H9 (cell line): ENCODE results near the gene SFMBT1. TPM values are rescaled to one million over a fixed set of nuclear protein-coding genes. Genes with fewer than 3 reads are reported as not detected.

Source experiments
- DNase-seq: peaks from one replicate; pipeline ENCODE4 v3.0.0-alpha.2; 2017
- H2AFZ ChIP-seq: one replicate; pipeline ENCODE4 v1.6.1; 2013; ENCODE audit warnings: mild to moderate bottlenecking, low read length, control low read depth, moderate library complexity
- H2AK5ac ChIP-seq: 2 replicates; pipeline ENCODE4 v1.6.1; 2013; ENCODE audit warnings: low read length, control low read depth, mixed read lengths; ENCODE audit not compliant: insufficient read length
- H2BK120ac ChIP-seq: one replicate; pipeline ENCODE4 v1.6.1; 2013; ENCODE audit warnings: low read depth, mild to moderate bottlenecking, low read length, control low read depth, inconsistent platforms; ENCODE audit not compliant: poor library complexity, severe bottlenecking
- H2BK12ac ChIP-seq: 2 replicates; pipeline ENCODE4 v1.6.1; 2013; ENCODE audit warnings: low read length, control low read depth, mixed read lengths, low read depth; ENCODE audit not compliant: insufficient read length
- H2BK15ac ChIP-seq: 2 replicates; pipeline ENCODE4 v1.6.1; 2013; ENCODE audit warnings: low read depth, low read length, control low read depth
- H2BK20ac ChIP-seq: one replicate; pipeline ENCODE4 v1.6.1; 2013; ENCODE audit warnings: low read depth, mild to moderate bottlenecking, low read length, control low read depth, inconsistent platforms; ENCODE audit not compliant: poor library complexity, severe bottlenecking
- H2BK5ac ChIP-seq: 2 replicates; pipeline ENCODE4 v1.6.1; 2013; ENCODE audit warnings: low read length, control low read depth, mixed read lengths; ENCODE audit not compliant: insufficient read length
- H3K14ac ChIP-seq: 2 replicates; pipeline ENCODE4 v1.6.1; 2013; ENCODE audit warnings: low read length, control low read depth; ENCODE audit not compliant: insufficient read depth
- H3K18ac ChIP-seq: 2 replicates; pipeline ENCODE4 v1.6.1; 2013; ENCODE audit warnings: low read depth, mild to moderate bottlenecking, mixed read lengths, low read length, control low read depth; ENCODE audit not compliant: insufficient read length
- H3K23ac ChIP-seq: 2 replicates; pipeline ENCODE4 v1.6.1; 2013; ENCODE audit warnings: low read length, control low read depth, mixed read lengths, low read depth; ENCODE audit not compliant: insufficient read length
- H3K23me2 ChIP-seq: 2 replicates; pipeline ENCODE4 v1.6.1; 2013; ENCODE audit warnings: low read depth, mild to moderate bottlenecking, mixed read lengths, low read length, control low read depth; ENCODE audit not compliant: insufficient read length, poor library complexity, severe bottlenecking
- H3K27ac ChIP-seq: 2 replicates; pipeline ENCODE4 v1.5.1; 2013; ENCODE audit warnings: low read length, control low read depth, mixed read lengths, low read depth; ENCODE audit not compliant: insufficient read length
- H3K27me3 ChIP-seq: 2 replicates; pipeline ENCODE4 v1.6.1; 2013; ENCODE audit warnings: low read length, control low read depth, inconsistent platforms; ENCODE audit not compliant: insufficient read depth
- H3K4ac ChIP-seq: 2 replicates; pipeline ENCODE4 v1.6.1; 2013; ENCODE audit warnings: low read depth, mild to moderate bottlenecking, control low read depth, inconsistent platforms, low read length, moderate library complexity
- H3K4me1 ChIP-seq: 2 replicates; pipeline ENCODE4 v1.6.1; 2013; ENCODE audit warnings: low read length, control low read depth, inconsistent platforms; ENCODE audit not compliant: insufficient read depth
- H3K4me2 ChIP-seq: 2 replicates; pipeline ENCODE4 v1.6.1; 2013; ENCODE audit warnings: low read length, control low read depth, mixed read lengths; ENCODE audit not compliant: insufficient read length, insufficient read depth
- H3K56ac ChIP-seq: 2 replicates; pipeline ENCODE4 v1.6.1; 2013; ENCODE audit warnings: low read depth, mild to moderate bottlenecking, mixed read lengths, low read length, control low read depth; ENCODE audit not compliant: insufficient read length
- H3K79me1 ChIP-seq: 2 replicates; pipeline ENCODE4 v1.6.1; 2013; ENCODE audit warnings: low read depth, mild to moderate bottlenecking, moderate library complexity, low read length, control low read depth, inconsistent platforms; ENCODE audit not compliant: insufficient read depth, poor library complexity, severe bottlenecking
- H3K79me2 ChIP-seq: 2 replicates; pipeline ENCODE4 v1.6.1; 2013; ENCODE audit warnings: low read length, control low read depth, inconsistent platforms; ENCODE audit not compliant: insufficient read depth
- H3K9ac ChIP-seq: 2 replicates; pipeline ENCODE4 v1.6.1; 2013; ENCODE audit warnings: low read length, control low read depth, mixed read lengths; ENCODE audit not compliant: insufficient read length; ENCODE audit errors: extremely low read depth
- H3K9me3 ChIP-seq: one replicate; pipeline ENCODE4 v1.6.1; 2013; ENCODE audit warnings: low read depth, low read length, inconsistent platforms; ENCODE audit not compliant: control insufficient read depth
- H3T11ph ChIP-seq: one replicate; pipeline ENCODE4 v1.6.1; 2013; ENCODE audit warnings: mild to moderate bottlenecking, low read length, control low read depth, inconsistent platforms
- H4K20me1 ChIP-seq: one replicate; pipeline ENCODE4 v1.6.1; 2013; ENCODE audit not compliant: control insufficient read depth, insufficient read length, insufficient read depth
- H4K5ac ChIP-seq: 2 replicates; pipeline ENCODE4 v1.6.1; 2013; ENCODE audit warnings: low read depth, mild to moderate bottlenecking, mixed read lengths, low read length, control low read depth; ENCODE audit not compliant: insufficient read length
- H4K8ac ChIP-seq: replicated peaks from 2 replicates; pipeline ENCODE4 v1.6.1; 2013; ENCODE audit warnings: low read length, control low read depth, mixed read lengths, low read depth; ENCODE audit not compliant: insufficient read length
- H4K91ac ChIP-seq: 2 replicates; pipeline ENCODE4 v1.6.1; 2013; ENCODE audit warnings: low read depth, mild to moderate bottlenecking, moderate library complexity, mixed read lengths, low read length, control low read depth; ENCODE audit not compliant: insufficient read length
- H3K27ac Mint-ChIP-seq, 3 experiments: 2 replicates in 2 of 3; 3 replicates in 1 of 3; pipeline ENCODE4 v1.8.0; 2020 to 2021; ENCODE audit warnings: mixed read lengths in 3 of 3, mild to moderate bottlenecking in 1 of 3, moderate library complexity in 1 of 3
- H3K27me3 Mint-ChIP-seq: 2 replicates; pipeline ENCODE4 v1.8.0; 2021; ENCODE audit warnings: low read depth, mild to moderate bottlenecking, moderate library complexity, mixed read lengths
- H3K36me3 Mint-ChIP-seq, 3 experiments: 2 replicates in 2 of 3; 3 replicates in 1 of 3; pipeline ENCODE4 v1.8.0; 2020 to 2021; ENCODE audit warnings: low read depth in 3 of 3, mixed read lengths in 3 of 3; ENCODE audit not compliant: insufficient read depth in 1 of 3
- H3K4me1 Mint-ChIP-seq, 2 experiments: 2 replicates each; pipeline ENCODE4 v1.8.0; 2020; ENCODE audit warnings: mixed read lengths in 2 of 2
- H3K4me3 Mint-ChIP-seq, 2 experiments: 2 replicates in 1 of 2; 3 replicates in 1 of 2; pipeline ENCODE4 v1.8.0; 2020 to 2021; ENCODE audit warnings: mild to moderate bottlenecking in 2 of 2, mixed read lengths in 2 of 2, moderate library complexity in 1 of 2
- H3K9me3 Mint-ChIP-seq, 2 experiments: 2 replicates in 1 of 2; 3 replicates in 1 of 2; pipeline ENCODE4 v1.8.0; 2020; ENCODE audit warnings: mild to moderate bottlenecking in 2 of 2, mixed read lengths in 2 of 2, moderate library complexity in 1 of 2
- CTCF ChIP-seq: fragments of 200-600 bp; sonication (generic); conservative IDR thresholded peaks from 3 replicates; pipeline ENCODE4 v1.8.0; 2021; ENCODE audit warnings: antibody characterized with exemption, mild to moderate bottlenecking
- WGBS: extraction: QIAGEN DNeasy Blood & Tissue Kit; methylation state at CpG from one replicate; pipeline ENCODE4 v1.1.7; 2013; ENCODE audit warnings: missing lambda C conversion rate, low lambda C conversion rate, mixed read lengths; ENCODE audit not compliant: insufficient read length; ENCODE audit errors: extremely low coverage; 5-methylcytosine and 5-hydroxymethylcytosine counted together
- total RNA-seq: library from RNA; stranded (reverse); gene quantifications from 2 replicates; pipeline ENCODE4 v1.2.1, GENCODE V29; 2021

The SFMBT1 gene
- total RNA-seq, 1 experiment from 2014 or later = 15.3 TPM

GRCh38 chr3:52959773-52960172, 86.1 kb downstream of the SFMBT1 start:
- H3K27me3 ChIP-seq = no peaks in the 10 kb centered on the region
- Mint-ChIP-seq H3K4me3 (no peak overlapping the region), H3K36me3 (peaks cover 0 to 3% (median 0%) of the 10 kb centered on the region in 3 experiments; a peak in 2 of 7 replicates), H3K27me3 (no peaks in the 10 kb centered on the region), H3K9me3 (no peaks in the 10 kb centered on the region), H3K4me1 (peaks cover 0 to 9% of the 10 kb centered on the region in 2 experiments; a peak in 1 of 4 replicates), H3K27ac (no peak overlapping the region)
- H3K27ac ChIP-seq = no peak overlapping the region
- H2BK5ac ChIP-seq = no peak overlapping the region
- H3K18ac ChIP-seq = no peak overlapping the region
- no peak overlapping the region for H2BK20ac ChIP-seq
- no peaks in the 10 kb centered on the region for H4K20me1 ChIP-seq
- no peak overlapping the region for H3K56ac ChIP-seq
- DNase-seq = no peak
- no peak overlapping the region for H3K23ac ChIP-seq
- no peak overlapping the region for H4K5ac ChIP-seq
- H4K8ac ChIP-seq = no peak overlapping the region
- H2BK12ac ChIP-seq = no peak overlapping the region
- H3K79me1 ChIP-seq = no peaks in the 10 kb centered on the region
- no peak overlapping the region for H3K14ac ChIP-seq
- no peak overlapping the region for H2AFZ ChIP-seq
- TF ChIP-seq CTCF = no peak; the same call in 2 of the 3 replicates
- H3K23me2 ChIP-seq = no peaks in the 10 kb centered on the region
- H4K91ac ChIP-seq = no peak overlapping the region
- H3K4ac ChIP-seq = no peak overlapping the region
- H3K4me2 ChIP-seq = no peak overlapping the region
- no peaks in the 10 kb centered on the region for H3K9me3 ChIP-seq
- H3T11ph ChIP-seq = no peak overlapping the region
- no peak overlapping the region for H2AK5ac ChIP-seq
- H3K4me1 ChIP-seq = no peaks in the 10 kb centered on the region
- no peak overlapping the region for H2BK120ac ChIP-seq
- H3K79me2 ChIP-seq = no peaks in the 10 kb centered on the region
- no peak overlapping the region for H2BK15ac ChIP-seq
- no peak overlapping the region for H3K9ac ChIP-seq
- WGBS = no CpG with 5 or more reads among the region's 2 CpGs
